ENCODE measurements around the gene RELL1.

The RELL1 gene

GRCh38 chr4:37625499-37625898, 60.7 kb downstream of the RELL1 start:
- DNase-seq (ENCODE audit: insufficient read length, low spot score), result no peak
- FAIRE-seq, result no peak
- no peak for TF ChIP-seq POLR2A (IDR thresholded peaks at IDR 0.05; ENCODE audit: low read depth, low read length)

- no peak for TF ChIP-seq POLR2A (IDR thresholded peaks at IDR 0.05; ENCODE audit: low read depth, low read length)
- DNase-seq (ENCODE audit: insufficient read length, low spot score), result no peak
- no peak for FAIRE-seq
These were observed 62.2 kb downstream of the RELL1 start for GRCh38 chr4:37623940-37624339.

- TF ChIP-seq POLR2A (IDR thresholded peaks at IDR 0.05; ENCODE audit: low read depth, low read length), result no peak
- FAIRE-seq (no peak), DNase-seq (ENCODE audit: insufficient read length, low spot score) (no peak)
These were observed 63.1 kb downstream of the RELL1 start for GRCh38 chr4:37623125-37623524.

GRCh38 chr4:37620176-37620575, 66.0 kb downstream of the RELL1 start:
- FAIRE-seq (no peak), DNase-seq (ENCODE audit: insufficient read length, low spot score) (no peak)
- TF ChIP-seq POLR2A (IDR thresholded peaks at IDR 0.05; ENCODE audit: low read depth, low read length), result no peak

GRCh38 chr4:37615720-37616063, 70.5 kb downstream of the RELL1 start:
- no peak for TF ChIP-seq POLR2A (IDR thresholded peaks at IDR 0.05; ENCODE audit: low read depth, low read length)
- DNase-seq (ENCODE audit: insufficient read length, low spot score), result no peak
- no peak for FAIRE-seq

- TF ChIP-seq POLR2A (IDR thresholded peaks at IDR 0.05; ENCODE audit: low read depth, low read length), result no peak
- FAIRE-seq, result no peak
- no peak for DNase-seq (ENCODE audit: insufficient read length, low spot score)
These were observed 71.0 kb downstream of the RELL1 start for GRCh38 chr4:37615059-37615719.

- FAIRE-seq (no peak), DNase-seq (ENCODE audit: insufficient read length, low spot score) (no peak)
- no peak for TF ChIP-seq POLR2A (IDR thresholded peaks at IDR 0.05; ENCODE audit: low read depth, low read length)
These were observed 73.4 kb downstream of the RELL1 start for GRCh38 chr4:37612811-37613210.

GRCh38 chr4:37609626-37610025, 76.5 kb downstream of the RELL1 start:
- no peak for DNase-seq (ENCODE audit: insufficient read length, low spot score)
- no peak for FAIRE-seq
- no peak for TF ChIP-seq POLR2A (IDR thresholded peaks at IDR 0.05; ENCODE audit: low read depth, low read length)

- DNase-seq (ENCODE audit: insufficient read length, low spot score), result no peak
- FAIRE-seq, result no peak
- TF ChIP-seq POLR2A (IDR thresholded peaks at IDR 0.05; ENCODE audit: low read depth, low read length), result no peak
These were observed 79.2 kb downstream of the RELL1 start for GRCh38 chr4:37607018-37607417.

- FAIRE-seq (no peak), DNase-seq (ENCODE audit: insufficient read length, low spot score) (no peak)
- TF ChIP-seq POLR2A (IDR thresholded peaks at IDR 0.05; ENCODE audit: low read depth, low read length), result no peak
These were observed 80.2 kb downstream of the RELL1 start for GRCh38 chr4:37605843-37606565.

GRCh38 chr4:37604461-37604860, 81.7 kb downstream of the RELL1 start:
- no peak for DNase-seq (ENCODE audit: insufficient read length, low spot score)
- no peak for FAIRE-seq
- no peak for TF ChIP-seq POLR2A (IDR thresholded peaks at IDR 0.05; ENCODE audit: low read depth, low read length)

GRCh38 chr4:37603711-37604110, 82.5 kb downstream of the RELL1 start:
- DNase-seq (ENCODE audit: insufficient read length, low spot score) (no peak), FAIRE-seq (no peak)
- no peak for TF ChIP-seq POLR2A (IDR thresholded peaks at IDR 0.05; ENCODE audit: low read depth, low read length)

- no peak for TF ChIP-seq POLR2A (IDR thresholded peaks at IDR 0.05; ENCODE audit: low read depth, low read length)
- FAIRE-seq (no peak), DNase-seq (ENCODE audit: insufficient read length, low spot score) (peak; percentile 64)
These were observed 83.1 kb downstream of the RELL1 start for GRCh38 chr4:37603070-37603468.

GRCh38 chr4:37602454-37603069, 83.6 kb downstream of the RELL1 start:
- DNase-seq (ENCODE audit: insufficient read length, low spot score) (no peak), FAIRE-seq (no peak)
- TF ChIP-seq POLR2A (IDR thresholded peaks at IDR 0.05; ENCODE audit: low read depth, low read length), result no peak

- FAIRE-seq (no peak), DNase-seq (ENCODE audit: insufficient read length, low spot score) (no peak)
- TF ChIP-seq POLR2A (IDR thresholded peaks at IDR 0.05; ENCODE audit: low read depth, low read length), result no peak
These were observed 84.6 kb downstream of the RELL1 start for GRCh38 chr4:37601531-37601930.
